Stimulated activated naive CD8-positive, alpha-beta T cell treated with anti-CD3 and anti-CD28 coated beads, Interleukin-15, amount 100 ng/mL, for 72 hours (primary cell): Measurements from ENCODE around the gene PPP6R3.

Experiments
- ATAC-seq: fragments of 150-1000 bp; cut with Tn5 transposase; 2 replicates; pipeline ENCODE4 v1.10.0; 2021; ENCODE audit warnings: mild to moderate bottlenecking, moderate library complexity
- DNase-seq, 2 donors: peaks; one replicate each; pipeline ENCODE4 v3.0.0; 2021 to 2022
- H3K27ac Mint-ChIP-seq, 2 donors: one replicate each; pipeline ENCODE4 v1.8.0; 2022; ENCODE audit warnings: mild to moderate bottlenecking in 2 of 2, mixed read lengths in 2 of 2, moderate library complexity in 2 of 2
- H3K27me3 Mint-ChIP-seq: one replicate; pipeline ENCODE4 v1.8.0; 2022; ENCODE audit warnings: mixed read lengths
- H3K4me1 Mint-ChIP-seq: one replicate; pipeline ENCODE4 v1.8.0; 2022; ENCODE audit warnings: mild to moderate bottlenecking, mixed read lengths
- H3K4me3 Mint-ChIP-seq, 2 donors: one replicate each; pipeline ENCODE4 v1.8.0; 2022; ENCODE audit warnings: mild to moderate bottlenecking in 2 of 2, mixed read lengths in 2 of 2, moderate library complexity in 1 of 2
- H3K9me3 Mint-ChIP-seq, 2 donors: one replicate each; pipeline ENCODE4 v1.8.0; 2022; ENCODE audit warnings: mixed read lengths in 2 of 2

The PPP6R3 gene, protein sequence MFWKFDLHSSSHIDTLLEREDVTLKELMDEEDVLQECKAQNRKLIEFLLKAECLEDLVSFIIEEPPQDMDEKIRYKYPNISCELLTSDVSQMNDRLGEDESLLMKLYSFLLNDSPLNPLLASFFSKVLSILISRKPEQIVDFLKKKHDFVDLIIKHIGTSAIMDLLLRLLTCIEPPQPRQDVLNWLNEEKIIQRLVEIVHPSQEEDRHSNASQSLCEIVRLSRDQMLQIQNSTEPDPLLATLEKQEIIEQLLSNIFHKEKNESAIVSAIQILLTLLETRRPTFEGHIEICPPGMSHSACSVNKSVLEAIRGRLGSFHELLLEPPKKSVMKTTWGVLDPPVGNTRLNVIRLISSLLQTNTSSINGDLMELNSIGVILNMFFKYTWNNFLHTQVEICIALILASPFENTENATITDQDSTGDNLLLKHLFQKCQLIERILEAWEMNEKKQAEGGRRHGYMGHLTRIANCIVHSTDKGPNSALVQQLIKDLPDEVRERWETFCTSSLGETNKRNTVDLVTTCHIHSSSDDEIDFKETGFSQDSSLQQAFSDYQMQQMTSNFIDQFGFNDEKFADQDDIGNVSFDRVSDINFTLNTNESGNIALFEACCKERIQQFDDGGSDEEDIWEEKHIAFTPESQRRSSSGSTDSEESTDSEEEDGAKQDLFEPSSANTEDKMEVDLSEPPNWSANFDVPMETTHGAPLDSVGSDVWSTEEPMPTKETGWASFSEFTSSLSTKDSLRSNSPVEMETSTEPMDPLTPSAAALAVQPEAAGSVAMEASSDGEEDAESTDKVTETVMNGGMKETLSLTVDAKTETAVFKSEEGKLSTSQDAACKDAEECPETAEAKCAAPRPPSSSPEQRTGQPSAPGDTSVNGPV

DNA sequence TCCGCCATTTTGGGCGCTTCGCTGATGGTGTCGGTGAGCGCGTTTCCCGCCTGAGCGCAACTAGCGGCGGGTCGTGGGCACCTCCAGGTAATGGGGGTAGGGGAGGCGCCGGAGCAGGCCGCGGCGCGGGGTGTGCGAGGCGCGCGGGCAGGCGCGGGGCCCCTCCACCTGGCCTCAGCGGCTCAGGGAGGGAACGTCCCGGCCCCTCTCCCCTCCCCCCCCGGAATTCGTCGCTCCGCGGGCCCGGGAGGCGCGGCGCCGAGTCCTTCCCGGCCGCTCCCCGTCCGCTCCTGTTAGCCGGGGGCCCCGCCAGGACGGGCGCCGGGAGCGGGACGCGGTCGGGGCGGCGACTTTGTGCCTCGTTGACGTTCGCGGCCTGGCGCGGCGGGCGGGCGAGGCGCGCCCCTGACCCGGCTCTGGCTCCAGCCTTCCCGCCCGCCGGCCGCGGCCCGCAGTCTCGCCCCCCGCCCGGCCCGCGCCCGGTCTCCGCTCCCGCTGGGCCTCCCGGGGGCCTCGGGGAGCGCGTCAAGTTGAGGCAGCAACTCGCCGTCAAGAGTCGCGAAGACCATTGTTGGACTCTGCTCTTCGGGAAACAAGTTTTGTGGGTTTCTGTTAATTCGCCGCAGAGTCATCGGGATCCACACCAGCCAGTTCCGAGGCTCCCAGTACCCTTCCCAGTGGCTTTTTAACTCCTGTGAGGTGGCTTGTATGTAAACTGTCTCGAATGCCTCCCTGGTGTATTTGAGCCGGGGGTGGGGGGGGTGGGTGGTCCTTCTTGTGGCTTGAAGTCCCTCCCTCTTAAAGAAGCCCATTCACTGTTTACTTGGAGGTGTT, at the start of gene PPP6R3:
Gene PPP6R3, plus strand, starts transcription at position 12 of the 834 bp plus-strand sequence. CDS start 76,913 bp downstream, outside the sequence.
- Mint-ChIP-seq H3K27me3 (no peaks in the 10 kb centered on the region), H3K4me3 (peak within 1 kb of the TSS; percentile 90 to 94), H3K9me3 (no peaks in the 10 kb centered on the region), H3K27ac (peak within 1 kb of the TSS; percentile 94 to 100), H3K4me1 (peaks cover 62% of the 10 kb centered on the region)
- ATAC-seq (peak; percentile 47), DNase-seq (peak in 1 of 2 donors; percentile 21)

DNA sequence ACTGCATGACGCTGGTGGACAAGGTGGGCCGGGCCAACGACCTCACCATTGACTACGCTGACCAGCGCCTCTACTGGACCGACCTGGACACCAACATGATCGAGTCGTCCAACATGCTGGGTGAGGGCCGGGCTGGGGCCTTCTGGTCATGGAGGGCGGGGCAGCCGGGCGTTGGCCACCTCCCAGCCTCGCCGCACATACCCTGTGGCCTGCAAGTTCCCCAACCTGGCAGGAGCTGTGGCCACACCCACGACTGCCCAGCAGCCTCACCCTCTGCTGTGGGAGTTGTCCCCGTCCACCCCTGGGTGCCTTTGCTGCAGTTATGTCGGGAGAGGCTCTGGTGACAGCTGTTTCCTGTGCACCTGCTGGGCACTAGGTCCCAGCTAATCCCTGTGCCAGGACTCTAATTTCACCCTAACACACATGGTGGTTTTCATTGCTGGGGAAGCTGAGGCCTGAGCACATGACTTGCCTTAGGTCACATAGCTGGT, 49.0 kb upstream of the PPP6R3 start:
- Mint-ChIP-seq H3K27ac (no peak overlapping the region), H3K9me3 (no peaks in the 10 kb centered on the region), H3K4me1 (no peaks in the 10 kb centered on the region), H3K27me3 (no peaks in the 10 kb centered on the region), H3K4me3 (no peak overlapping the region)
- ATAC-seq = no peak
- DNase-seq = no peak

DNA sequence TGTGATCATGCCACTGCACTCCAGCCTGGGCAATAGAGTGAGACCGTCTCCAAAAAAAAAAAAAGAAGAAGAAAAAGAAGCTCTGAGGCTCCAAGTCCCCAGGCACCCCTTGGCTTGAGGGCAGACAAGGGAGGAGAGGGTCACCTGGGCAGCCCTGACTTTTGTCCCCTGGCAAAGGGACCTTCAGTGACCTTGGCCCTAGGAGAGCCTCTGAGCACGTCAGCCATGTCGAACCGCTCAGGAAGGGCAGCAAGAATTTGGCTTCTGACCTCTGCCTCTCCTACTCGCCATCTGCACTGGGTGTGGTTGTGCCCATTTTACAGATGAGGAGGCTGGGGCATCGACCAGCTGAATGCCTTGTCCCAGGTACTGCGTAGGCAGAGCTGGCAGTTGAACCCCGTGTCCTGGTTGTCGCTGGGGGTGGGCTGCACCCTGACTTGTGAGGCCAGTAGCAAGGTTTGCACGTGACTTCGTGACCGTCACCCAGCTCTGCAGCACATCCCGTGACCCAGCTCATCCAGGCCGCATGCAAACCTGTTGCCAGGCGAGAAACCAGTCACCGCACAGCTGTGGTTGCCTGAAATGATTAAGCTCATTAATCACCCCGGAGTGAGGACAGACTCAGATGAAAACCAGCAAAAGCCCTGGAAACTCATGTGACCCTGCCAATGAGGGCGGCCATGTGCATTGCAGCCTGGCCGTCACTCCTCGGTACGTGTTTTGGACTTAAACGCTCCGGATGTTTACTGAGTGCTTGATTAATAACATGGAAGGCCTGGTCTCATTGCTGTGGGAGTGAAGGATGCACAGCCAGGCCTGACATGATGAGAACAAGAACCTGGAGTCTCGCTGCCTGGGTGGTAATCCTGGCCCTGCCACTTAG, 47.7 kb upstream of the PPP6R3 start:
- no peaks in the 10 kb centered on the region for H3K9me3 Mint-ChIP-seq

DNA sequence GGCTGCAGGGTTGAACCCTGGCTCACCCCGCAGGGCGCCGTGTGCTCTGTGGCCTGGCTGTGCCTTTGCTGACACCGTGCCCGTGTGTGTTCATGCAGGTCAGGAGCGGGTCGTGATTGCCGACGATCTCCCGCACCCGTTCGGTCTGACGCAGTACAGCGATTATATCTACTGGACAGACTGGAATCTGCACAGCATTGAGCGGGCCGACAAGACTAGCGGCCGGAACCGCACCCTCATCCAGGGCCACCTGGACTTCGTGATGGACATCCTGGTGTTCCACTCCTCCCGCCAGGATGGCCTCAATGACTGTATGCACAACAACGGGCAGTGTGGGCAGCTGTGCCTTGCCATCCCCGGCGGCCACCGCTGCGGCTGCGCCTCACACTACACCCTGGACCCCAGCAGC, 47.0 kb upstream of the PPP6R3 start:
- ATAC-seq = no peak
- no peaks in the 10 kb centered on the region for H3K27me3 Mint-ChIP-seq
- no peaks in the 10 kb centered on the region for H3K4me1 Mint-ChIP-seq
- no peaks in the 10 kb centered on the region for H3K9me3 Mint-ChIP-seq
- no peak overlapping the region for H3K4me3 Mint-ChIP-seq
- DNase-seq = no peak
- H3K27ac Mint-ChIP-seq = no peak overlapping the region

More for the DNA sequence above, 47.7 kb upstream of the PPP6R3 start:
- Mint-ChIP-seq H3K27me3 (no peaks in the 10 kb centered on the region), H3K4me3 (no peak overlapping the region), H3K27ac (no peak overlapping the region), H3K4me1 (no peaks in the 10 kb centered on the region)
- DNase-seq = no peak
- ATAC-seq = no peak

DNA sequence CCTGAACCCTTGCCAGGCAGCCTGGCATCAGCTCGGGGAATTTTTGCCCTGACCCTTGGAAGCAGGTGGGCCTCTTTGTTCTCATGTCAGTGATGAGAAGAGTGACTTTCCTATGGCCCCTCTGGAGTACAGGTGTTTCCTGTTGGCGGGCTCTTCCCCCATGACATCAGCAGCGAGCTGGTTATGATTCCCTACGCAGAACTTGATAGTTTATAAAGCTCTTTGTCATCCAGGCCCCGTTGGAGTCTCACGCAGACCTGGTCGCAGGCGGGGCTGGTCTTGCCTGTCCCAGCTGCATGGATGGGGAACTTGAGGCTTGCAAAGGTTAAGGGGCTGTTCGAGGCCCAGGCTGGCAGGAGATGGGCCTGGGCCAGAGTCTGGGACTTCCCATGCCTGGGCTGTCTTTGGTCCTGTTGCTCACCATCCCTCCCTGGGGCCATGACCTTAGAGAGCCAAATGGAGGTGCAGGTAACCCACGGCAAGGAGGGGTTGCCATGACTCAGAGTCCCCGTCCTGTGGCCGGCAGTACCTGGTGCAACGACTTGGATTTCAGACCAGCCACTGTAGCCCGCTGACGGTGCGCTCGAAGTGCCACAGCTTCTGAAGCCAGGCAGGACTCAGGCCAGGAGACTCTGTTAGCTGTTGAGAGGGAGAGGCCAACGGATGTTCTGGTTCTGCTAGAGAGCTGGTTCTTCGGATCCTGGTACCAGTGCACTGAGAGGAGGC, 45.9 kb upstream of the PPP6R3 start:
- H3K9me3 Mint-ChIP-seq = no peaks in the 10 kb centered on the region
- H3K27ac Mint-ChIP-seq = peak overlapping the region in 1 of 2 donors; percentile 19
- no peak for DNase-seq

DNA sequence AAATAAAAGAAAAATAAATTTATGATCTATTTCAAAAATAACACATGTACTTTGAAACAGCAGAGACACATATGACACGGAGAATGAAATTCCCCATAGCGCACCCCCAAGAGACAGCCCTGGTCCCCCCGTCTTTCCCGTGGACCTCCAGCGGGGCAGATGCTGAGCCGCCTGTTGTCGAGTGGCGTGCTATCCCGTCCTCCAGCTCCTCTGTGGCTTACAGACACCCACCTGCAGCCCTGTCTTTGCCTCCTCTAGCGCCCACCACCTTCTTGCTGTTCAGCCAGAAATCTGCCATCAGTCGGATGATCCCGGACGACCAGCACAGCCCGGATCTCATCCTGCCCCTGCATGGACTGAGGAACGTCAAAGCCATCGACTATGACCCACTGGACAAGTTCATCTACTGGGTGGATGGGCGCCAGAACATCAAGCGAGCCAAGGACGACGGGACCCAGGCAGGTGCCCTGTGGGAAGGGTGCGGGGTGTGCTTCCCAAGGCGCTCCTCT, 44.4 kb upstream of the PPP6R3 start:
- ATAC-seq (no peak), DNase-seq (no peak)
- Mint-ChIP-seq H3K9me3 (no peaks in the 10 kb centered on the region), H3K4me1 (no peaks in the 10 kb centered on the region), H3K27ac (no peak overlapping the region), H3K4me3 (no peak overlapping the region), H3K27me3 (no peaks in the 10 kb centered on the region)

More for the DNA sequence above, 45.9 kb upstream of the PPP6R3 start:
- no peak for ATAC-seq
- Mint-ChIP-seq H3K4me3 (no peak overlapping the region), H3K4me1 (no peaks in the 10 kb centered on the region), H3K27me3 (no peaks in the 10 kb centered on the region)

DNA sequence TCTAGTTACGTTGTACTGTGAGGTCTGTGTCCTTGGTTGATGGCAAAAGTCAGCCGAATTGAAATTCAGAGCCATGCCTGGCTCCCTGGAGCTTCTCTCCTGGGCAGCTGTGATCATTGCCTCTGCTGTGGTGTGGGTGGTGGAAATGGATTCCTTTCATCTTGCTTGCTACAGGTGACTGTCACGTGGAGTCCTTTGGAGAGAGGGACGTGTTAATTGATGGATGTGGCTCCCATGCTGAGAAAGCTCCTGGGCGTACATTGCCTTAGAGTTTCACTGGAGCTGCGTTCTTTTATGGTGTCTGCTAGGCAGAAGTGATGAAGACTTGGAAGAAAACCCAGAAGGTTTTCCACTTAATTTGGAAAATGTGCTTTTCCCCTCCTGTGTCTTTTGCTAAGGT, 41.9 kb upstream of the PPP6R3 start:
- H3K4me3 Mint-ChIP-seq = no peak overlapping the region
- DNase-seq (no peak), ATAC-seq (no peak)
- no peaks in the 10 kb centered on the region for H3K4me1 Mint-ChIP-seq
- H3K27me3 Mint-ChIP-seq = no peaks in the 10 kb centered on the region
- no peaks in the 10 kb centered on the region for H3K9me3 Mint-ChIP-seq
- no peak overlapping the region for H3K27ac Mint-ChIP-seq

DNA sequence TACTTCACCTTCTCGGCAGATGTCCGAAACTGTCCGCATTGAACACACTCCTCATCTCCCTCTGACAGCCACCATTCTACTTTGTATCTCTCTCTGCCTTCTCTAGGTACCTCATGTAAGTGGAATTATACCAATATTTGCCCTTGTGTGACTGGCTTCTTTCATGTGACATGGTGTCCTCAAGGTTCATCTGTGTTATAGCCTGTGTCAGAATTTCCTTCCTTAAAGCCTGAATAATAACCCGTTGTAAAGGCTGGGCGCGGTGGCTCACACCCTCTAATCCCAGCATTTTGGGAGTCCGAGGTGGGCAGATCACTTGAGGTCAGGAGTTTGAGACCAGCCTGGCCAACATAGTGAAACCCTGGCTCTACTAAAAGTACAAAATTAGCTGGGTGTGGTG, 40.4 kb upstream of the PPP6R3 start:
- Mint-ChIP-seq H3K27me3 (no peaks in the 10 kb centered on the region), H3K4me1 (no peaks in the 10 kb centered on the region), H3K9me3 (no peaks in the 10 kb centered on the region), H3K4me3 (no peak overlapping the region), H3K27ac (no peak overlapping the region)
- ATAC-seq (no peak), DNase-seq (no peak)

DNA sequence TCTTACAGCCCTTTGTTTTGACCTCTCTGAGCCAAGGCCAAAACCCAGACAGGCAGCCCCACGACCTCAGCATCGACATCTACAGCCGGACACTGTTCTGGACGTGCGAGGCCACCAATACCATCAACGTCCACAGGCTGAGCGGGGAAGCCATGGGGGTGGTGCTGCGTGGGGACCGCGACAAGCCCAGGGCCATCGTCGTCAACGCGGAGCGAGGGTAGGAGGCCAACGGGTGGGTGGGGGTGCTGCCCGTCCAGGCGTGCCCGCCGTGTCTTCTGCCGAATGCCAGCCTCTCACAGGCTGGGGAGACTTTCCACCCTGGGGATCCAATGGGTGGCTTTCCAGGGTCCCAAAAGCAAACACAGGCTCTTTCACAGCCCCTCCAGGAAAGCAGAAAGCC, 37.1 kb upstream of the PPP6R3 start:
- no peak overlapping the region for H3K4me3 Mint-ChIP-seq
- H3K9me3 Mint-ChIP-seq = peaks cover 3 to 5% of the 10 kb centered on the region in 2 donors
- no peaks in the 10 kb centered on the region for H3K4me1 Mint-ChIP-seq
- ATAC-seq (no peak), DNase-seq (no peak)
- peak overlapping the region in 1 of 2 donors; percentile 27 for H3K27ac Mint-ChIP-seq
- no peaks in the 10 kb centered on the region for H3K27me3 Mint-ChIP-seq

DNA sequence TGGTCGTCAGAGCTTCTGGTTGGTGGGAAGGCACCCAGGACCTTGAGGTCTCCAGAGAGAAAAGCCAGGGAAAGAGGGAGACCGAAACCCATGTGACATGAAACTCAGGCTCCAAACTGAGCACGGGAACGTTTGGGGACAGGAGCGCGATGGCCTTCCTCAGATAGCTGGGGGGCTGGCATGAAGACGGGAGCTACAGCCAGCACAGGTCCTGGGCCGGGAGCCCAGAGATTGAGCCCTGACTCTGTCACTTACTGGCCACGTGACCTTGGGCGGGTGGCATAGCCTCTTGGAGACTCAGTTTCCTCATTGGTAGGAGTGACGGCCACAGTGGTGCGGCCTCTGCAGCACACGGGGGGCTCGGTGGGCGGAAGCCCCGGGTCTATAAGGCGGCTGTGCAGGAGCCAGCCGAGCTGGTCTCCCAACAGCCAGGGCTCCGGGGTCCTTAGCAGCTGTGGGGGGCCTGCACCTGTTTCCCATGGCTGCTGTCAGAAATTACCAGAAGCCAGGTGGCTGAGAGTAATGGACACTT, 36.4 kb upstream of the PPP6R3 start:
- DNase-seq (no peak), ATAC-seq (no peak)
- Mint-ChIP-seq H3K4me1 (no peaks in the 10 kb centered on the region), H3K27ac (no peak overlapping the region), H3K9me3 (peaks cover 8 to 12% of the 10 kb centered on the region in 2 donors), H3K4me3 (no peak overlapping the region), H3K27me3 (no peaks in the 10 kb centered on the region)

DNA sequence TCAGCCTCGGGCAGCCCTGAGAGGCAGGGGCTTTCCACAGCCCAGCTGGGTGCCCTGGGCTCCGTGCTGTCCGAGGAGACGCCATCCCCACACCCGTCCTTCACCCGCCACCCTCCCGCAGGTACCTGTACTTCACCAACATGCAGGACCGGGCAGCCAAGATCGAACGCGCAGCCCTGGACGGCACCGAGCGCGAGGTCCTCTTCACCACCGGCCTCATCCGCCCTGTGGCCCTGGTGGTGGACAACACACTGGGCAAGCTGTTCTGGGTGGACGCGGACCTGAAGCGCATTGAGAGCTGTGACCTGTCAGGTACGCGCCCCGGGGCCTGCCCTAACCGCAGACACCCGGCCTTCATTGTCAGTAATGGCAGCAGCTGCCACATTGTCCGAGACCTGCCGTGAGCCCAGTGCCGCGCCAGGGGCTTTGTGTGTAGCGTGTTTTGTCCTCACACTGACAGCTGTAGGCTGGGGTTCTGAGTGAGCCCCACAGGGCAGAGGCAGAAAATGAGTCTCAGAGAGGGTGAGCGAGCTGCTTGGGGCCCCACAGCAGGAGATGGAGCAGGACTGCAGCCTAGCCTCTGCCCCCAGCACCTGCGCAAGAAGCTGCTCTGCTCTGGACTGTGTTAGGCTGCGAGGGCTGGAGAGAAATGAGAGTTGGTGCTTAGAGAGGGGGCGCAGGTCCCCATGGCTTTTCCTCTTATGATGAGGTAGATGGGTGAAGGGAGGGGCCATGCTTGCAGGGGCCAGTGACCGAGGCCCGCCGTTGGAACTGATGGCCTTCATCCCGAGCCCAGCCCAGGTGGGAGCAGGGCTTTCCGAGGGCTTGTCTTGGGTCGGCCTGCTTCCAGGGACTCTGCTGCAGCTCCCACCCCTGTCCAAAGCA, 35.3 kb upstream of the PPP6R3 start:
- Mint-ChIP-seq H3K4me3 (no peak overlapping the region), H3K27ac (no peak overlapping the region), H3K4me1 (no peaks in the 10 kb centered on the region), H3K9me3 (peaks cover 16 to 22% of the 10 kb centered on the region in 2 donors), H3K27me3 (no peaks in the 10 kb centered on the region)
- ATAC-seq (no peak), DNase-seq (no peak)

DNA sequence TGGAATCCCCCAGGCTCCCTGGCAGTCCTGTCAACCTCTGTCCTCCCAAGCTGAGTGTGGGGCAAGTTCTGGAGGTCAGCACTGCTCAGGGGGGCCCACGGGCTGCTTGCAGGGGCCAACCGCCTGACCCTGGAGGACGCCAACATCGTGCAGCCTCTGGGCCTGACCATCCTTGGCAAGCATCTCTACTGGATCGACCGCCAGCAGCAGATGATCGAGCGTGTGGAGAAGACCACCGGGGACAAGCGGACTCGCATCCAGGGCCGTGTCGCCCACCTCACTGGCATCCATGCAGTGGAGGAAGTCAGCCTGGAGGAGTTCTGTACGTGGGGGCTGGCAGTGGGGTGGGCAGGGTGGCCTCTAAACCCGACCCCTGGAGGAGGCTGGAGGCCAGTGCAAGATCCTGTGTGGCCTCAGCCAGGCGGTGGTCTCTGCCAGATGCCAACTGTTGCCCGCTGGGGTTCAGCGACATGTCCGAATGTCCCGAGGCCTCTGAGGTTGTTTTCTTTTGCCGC, 34.6 kb upstream of the PPP6R3 start:
- Mint-ChIP-seq H3K9me3 (peaks cover 16 to 29% of the 10 kb centered on the region in 2 donors), H3K27me3 (no peaks in the 10 kb centered on the region), H3K4me3 (no peak overlapping the region), H3K4me1 (no peaks in the 10 kb centered on the region), H3K27ac (peak overlapping the region in 1 of 2 donors; percentile 63)
- DNase-seq (no peak), ATAC-seq (no peak)
